NCI-H748 treated with DMSO at 0.1 percent for 48 hours (cell line): ENCODE measurements around the gene ARHGEF18.
"Not testable (repeated sequence)": the region's sequence is repeated elsewhere in the genome, so short reads cannot be mapped to it uniquely, and the experiment has no call there.

Source experiments
- DNase-seq: peaks from one replicate; lab custom pipeline; 2025; lab: John Stamatoyannopoulos, UW

The ARHGEF18 gene

GRCh38 chr19:7348587-7349230 lies at the start of gene ARHGEF18:
ARHGEF18 (plus strand) TSS chr19:7348937; CDS start chr19:7362891, 13,954 bp downstream.
- DNase-seq: no peak

GRCh38 chr19:7301525-7301924 lies 47.2 kb upstream of the ARHGEF18 start:
- no peak for DNase-seq

GRCh38 chr19:7303470-7303869 lies 45.3 kb upstream of the ARHGEF18 start:
- DNase-seq: no peak

- no peak for DNase-seq
Observed at GRCh38 chr19:7304200-7304599, 44.5 kb upstream of the ARHGEF18 start.

- no peak for DNase-seq
Observed at GRCh38 chr19:7307590-7308218, 41.0 kb upstream of the ARHGEF18 start.

- DNase-seq: not testable (repeated sequence)
Observed at GRCh38 chr19:7308327-7308726, 40.4 kb upstream of the ARHGEF18 start.

- no peak for DNase-seq
Observed at GRCh38 chr19:7311911-7312310, 36.8 kb upstream of the ARHGEF18 start.

- no peak for DNase-seq
Observed at GRCh38 chr19:7312816-7313215, 35.9 kb upstream of the ARHGEF18 start.

- DNase-seq: no peak
Observed at GRCh38 chr19:7318176-7318575, 30.6 kb upstream of the ARHGEF18 start.

- no peak for DNase-seq
Observed at GRCh38 chr19:7326105-7326877, 22.4 kb upstream of the ARHGEF18 start.

GRCh38 chr19:7327802-7328201 lies 20.9 kb upstream of the ARHGEF18 start:
- DNase-seq: no peak

GRCh38 chr19:7328647-7329046 lies 20.1 kb upstream of the ARHGEF18 start:
- DNase-seq: no peak

- no peak for DNase-seq
Observed at GRCh38 chr19:7331446-7331845, 17.3 kb upstream of the ARHGEF18 start.

GRCh38 chr19:7333198-7334118 lies 15.3 kb upstream of the ARHGEF18 start:
- DNase-seq: no peak

- no peak for DNase-seq
Observed at GRCh38 chr19:7336321-7336973, 12.3 kb upstream of the ARHGEF18 start.

- DNase-seq: no peak
Observed at GRCh38 chr19:7337380-7338194, 11.2 kb upstream of the ARHGEF18 start.

GRCh38 chr19:7340959-7341837 lies 7.5 kb upstream of the ARHGEF18 start:
- DNase-seq: peak; percentile 9

- DNase-seq: no peak
Observed at GRCh38 chr19:7342143-7342542, 6.6 kb upstream of the ARHGEF18 start.

GRCh38 chr19:7346488-7346971 lies 2.2 kb upstream of the ARHGEF18 start:
- no peak for DNase-seq
